Measurements from ENCODE around the gene LMAN1L. TPM values are rescaled to one million over a fixed set of nuclear protein-coding genes. Genes with fewer than 3 reads are reported as not detected.

LMAN1L gene
- total RNA-seq (2022; extraction: Qiagen RNA extraction; ENCODE audit: low read depth): not detected in 5 replicates

DNA sequence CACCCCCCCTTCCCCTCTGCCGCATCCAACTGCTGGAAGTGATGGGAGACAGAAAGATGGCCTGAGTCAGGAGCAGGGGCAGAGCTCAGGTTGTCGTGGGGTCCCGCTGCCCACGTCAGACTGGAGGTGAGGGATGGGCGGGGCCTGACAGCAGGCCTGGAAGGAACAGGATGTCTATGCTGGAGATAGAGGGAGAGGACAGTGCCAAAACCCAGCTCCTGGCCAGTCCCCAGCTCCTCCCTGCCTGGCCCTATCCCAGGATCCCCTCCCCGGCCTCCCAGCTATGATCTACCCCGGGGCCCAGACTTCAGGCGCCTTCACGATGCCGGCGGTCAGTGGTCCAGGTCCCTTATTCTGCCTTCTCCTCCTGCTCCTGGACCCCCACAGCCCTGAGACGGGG, at the start of gene LMAN1L:
Gene LMAN1L (plus strand): TSS at position 303 of the 400 bp plus-strand sequence. CDS start 20 bp downstream, at position 323.

GRCh38 chr15:74781431-74782258, 31.0 kb upstream of the LMAN1L start, which contains the start of gene CSK:
Gene CSK, plus strand, starts transcription at chr15:74782080. Its CDS starts 16,218 bp downstream, at chr15:74798298.

GRCh38 chr15:74826364-74826819, 13.8 kb downstream of the LMAN1L start, which contains the start of gene CPLX3:
Gene CPLX3, plus strand, starts transcription at chr15:74826627. Its CDS starts 77 bp downstream, at chr15:74826704.

DNA sequence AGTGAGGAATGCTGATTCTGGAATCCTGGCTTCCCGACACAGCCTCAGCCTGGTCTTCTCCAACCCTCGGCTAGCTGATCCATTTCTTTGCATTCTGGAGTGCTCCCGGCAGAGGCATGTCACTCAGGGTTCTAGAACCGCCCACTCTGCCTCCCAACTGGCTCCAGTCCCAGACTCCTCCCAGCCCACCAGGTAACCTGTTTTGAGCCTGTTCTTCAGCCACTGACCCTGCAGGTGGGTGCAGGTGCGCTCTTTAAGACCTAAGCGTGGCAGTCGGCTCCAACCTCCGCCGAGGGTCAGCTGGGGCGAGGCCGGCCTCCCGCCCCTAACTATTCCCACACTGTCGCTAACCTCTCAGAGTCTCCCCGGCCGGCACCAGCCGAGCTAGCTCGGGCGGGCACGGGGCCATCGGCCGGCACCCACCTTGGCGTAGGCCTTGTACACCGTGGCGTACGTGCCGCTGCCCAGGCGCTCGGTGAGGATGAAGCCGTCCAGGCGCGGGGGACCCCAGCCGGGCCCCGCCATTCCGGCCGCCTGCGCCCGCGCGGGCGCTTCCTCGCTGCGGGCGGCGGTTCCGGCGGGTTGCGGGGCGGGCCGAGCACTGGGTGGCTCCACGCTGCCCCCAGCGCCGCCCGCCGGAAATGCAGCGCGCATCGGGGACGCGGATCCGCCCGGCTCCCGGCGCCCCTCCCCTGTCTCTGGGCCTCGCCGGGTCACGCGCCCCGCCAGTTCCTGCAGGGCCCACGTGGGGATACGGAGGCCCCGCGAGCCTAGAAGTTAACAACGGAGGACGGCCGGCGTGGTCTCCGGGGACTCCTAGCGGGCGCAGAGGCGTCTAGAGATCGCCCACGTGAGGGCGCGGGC, 30.2 kb downstream of the LMAN1L start, which contains the start of gene ULK3:
Gene ULK3 (minus strand): TSS at position 576 of the 864 bp plus-strand sequence. CDS start 51 bp downstream, at position 525.

DNA sequence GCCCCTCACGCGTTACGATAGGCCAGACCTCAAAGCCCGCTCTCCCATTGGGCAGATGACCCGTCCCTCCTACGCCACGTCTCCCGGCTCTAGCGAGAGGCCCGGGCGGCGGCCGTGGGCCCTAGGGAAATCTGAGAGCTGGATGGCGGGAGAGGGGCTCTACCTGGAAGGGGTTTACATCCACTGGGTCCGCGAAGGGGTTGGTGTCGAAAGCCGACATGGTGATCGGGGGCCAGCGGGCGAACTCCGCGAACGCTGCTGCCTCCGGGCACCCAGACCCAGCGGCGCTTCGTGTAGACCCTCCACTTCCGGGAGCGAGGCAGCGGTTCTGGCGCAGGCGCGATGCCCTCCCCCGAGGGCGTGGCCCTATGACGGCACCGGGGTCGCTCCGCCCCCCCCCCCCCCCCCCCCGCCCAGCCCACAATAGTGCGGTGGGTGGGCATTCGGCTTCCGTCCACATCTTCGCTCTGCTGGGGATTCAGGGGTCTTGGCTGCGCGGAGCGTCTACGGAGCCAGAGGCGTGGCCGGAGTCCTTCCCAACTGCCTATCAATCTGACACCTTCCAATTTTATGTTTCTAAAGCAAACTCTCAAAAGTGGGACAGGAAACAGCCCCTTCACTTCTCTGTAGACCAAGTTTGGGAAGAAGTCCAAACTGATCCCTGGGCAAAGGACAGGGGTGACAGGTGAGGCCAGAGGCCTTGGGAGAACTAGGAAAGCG, 60.6 kb downstream of the LMAN1L start, which contains the start of gene SCAMP2:
Gene SCAMP2 (minus strand): TSS at position 330 of the 720 bp plus-strand sequence. CDS start 110 bp downstream, at position 220.

Other genes starting within 250 kb of the LMAN1L start
- gene CLK3, start 197.0 kb upstream of the LMAN1L start, total RNA-seq (2022; extraction: Qiagen RNA extraction; ENCODE audit: low read depth): 39.1 to 43.7 TPM (median 40.5 TPM) in 5 replicates
- 18.5 to 24.0 TPM (median 19.8 TPM) in 5 replicates for gene EDC3, start 116.8 kb upstream of the LMAN1L start, total RNA-seq (2022; extraction: Qiagen RNA extraction; ENCODE audit: low read depth)
- 1.1 to 2.1 TPM (median 2.0 TPM) in 5 replicates for gene CYP1A1, start 87.3 kb upstream of the LMAN1L start, total RNA-seq (2022; extraction: Qiagen RNA extraction; ENCODE audit: low read depth)
- gene CYP1A2, start 64.0 kb upstream of the LMAN1L start, total RNA-seq (2022; extraction: Qiagen RNA extraction; ENCODE audit: low read depth): not detected in 5 replicates
- 57.6 to 72.3 TPM (median 65.0 TPM) in 5 replicates for gene CSK, start 30.8 kb upstream of the LMAN1L start, total RNA-seq (2022; extraction: Qiagen RNA extraction; ENCODE audit: low read depth)
- gene CPLX3, start 13.8 kb downstream of the LMAN1L start, total RNA-seq (2022; extraction: Qiagen RNA extraction; ENCODE audit: low read depth): not detected in 5 replicates
- gene ULK3, start 30.3 kb downstream of the LMAN1L start, total RNA-seq (2022; extraction: Qiagen RNA extraction; ENCODE audit: low read depth): 30.7 to 46.1 TPM (median 35.7 TPM) in 5 replicates
- 57.1 to 68.8 TPM (median 66.9 TPM) in 5 replicates for gene SCAMP2, start 60.5 kb downstream of the LMAN1L start, total RNA-seq (2022; extraction: Qiagen RNA extraction; ENCODE audit: low read depth)
- gene MPI, start 77.2 kb downstream of the LMAN1L start, total RNA-seq (2022; extraction: Qiagen RNA extraction; ENCODE audit: low read depth): 27.0 to 35.8 TPM (median 34.1 TPM) in 5 replicates
- gene FAM219B, start 94.0 kb downstream of the LMAN1L start, total RNA-seq (2022; extraction: Qiagen RNA extraction; ENCODE audit: low read depth): 32.6 to 36.5 TPM (median 33.6 TPM) in 5 replicates
- 459 to 606 TPM (median 556 TPM) in 5 replicates for gene COX5A, start 125.2 kb downstream of the LMAN1L start, total RNA-seq (2022; extraction: Qiagen RNA extraction; ENCODE audit: low read depth)
- 18.9 to 28.8 TPM (median 27.3 TPM) in 5 replicates for gene RPP25, start 143.9 kb downstream of the LMAN1L start, total RNA-seq (2022; extraction: Qiagen RNA extraction; ENCODE audit: low read depth)
- 13.8 to 15.2 TPM (median 14.6 TPM) in 5 replicates for gene SCAMP5, start 182.7 kb downstream of the LMAN1L start, total RNA-seq (2022; extraction: Qiagen RNA extraction; ENCODE audit: low read depth)
- gene PPCDC, start 210.8 kb downstream of the LMAN1L start, total RNA-seq (2022; extraction: Qiagen RNA extraction; ENCODE audit: low read depth): 16.9 to 21.9 TPM (median 18.6 TPM) in 5 replicates

All from A549 treated with CpdA at 1 μM for 4 hours (cell line).